Panc1 (cell line): Measurements from ENCODE around the gene GPHN. TPM values are rescaled to one million over a fixed set of nuclear protein-coding genes. Genes with fewer than 3 reads are reported as not detected.

Source experiments
- ATAC-seq: fragments of 200-7000 bp; cut with Tn5 transposase; 2 replicates; pipeline ENCODE4 v1.9.1; 2020; ENCODE audit warnings: mild to moderate bottlenecking, moderate library complexity
- BruUV-seq: library from RNA; stranded (reverse); fragments of 400-500 nt; replicated peaks from 2 replicates; lab custom pipeline; 2021; lab: Mats Ljungman, UMichigan
- CTCF ChIA-PET: fragments of 300-600 bp; sonication (Branson Sonifier 250); formaldehyde crosslinking; loops from one replicate; lab custom pipeline; 2022; ENCODE audit warnings: antibody characterized with exemption; lab: Charles Lee
- POLR2A ChIA-PET: fragments of 300-600 bp; sonication (Branson Sonifier 250); formaldehyde crosslinking; loops from one replicate; lab custom pipeline; 2022; ENCODE audit warnings: antibody characterized with exemption; lab: Charles Lee
- DNase-seq: peaks from one replicate; pipeline ENCODE4 v3.0.0-alpha.2; 2010; ENCODE audit warnings: low read depth, low spot score
- H3K27ac ChIP-seq: 2 replicates; pipeline ENCODE4 v1.5.1; 2011; ENCODE audit warnings: mild to moderate bottlenecking, low read length, inconsistent platforms
- H3K27me3 ChIP-seq: fragments of 200-500 bp; sonication (Bioruptor generic); 2 replicates; pipeline ENCODE4 v1.6.0; 2014; ENCODE audit warnings: low read length, inconsistent platforms; ENCODE audit not compliant: control insufficient read depth, insufficient read depth
- H3K36me3 ChIP-seq: fragments of 200-500 bp; sonication (Bioruptor generic); 2 replicates; pipeline ENCODE4 v1.5.1; 2014; ENCODE audit warnings: inconsistent platforms, mild to moderate bottlenecking, low read length, moderate library complexity; ENCODE audit not compliant: control insufficient read depth, insufficient read depth
- H3K4me1 ChIP-seq: 2 replicates; pipeline ENCODE4 v1.5.1; 2011; ENCODE audit warnings: inconsistent platforms, mild to moderate bottlenecking, low read length, moderate library complexity; ENCODE audit not compliant: control insufficient read depth, insufficient read depth
- H3K4me3 ChIP-seq, 2 experiments: 2 replicates each; pipeline ENCODE4 v1.5.1; 2011 to 2012; ENCODE audit warnings: low read depth in 2 of 2, low read length in 2 of 2, mild to moderate bottlenecking in 2 of 2, inconsistent platforms in 1 of 2, moderate library complexity in 1 of 2
- H3K9me3 ChIP-seq: fragments of 200-500 bp; sonication (Bioruptor generic); 2 replicates; pipeline ENCODE4 v1.5.1; 2014; ENCODE audit warnings: low read depth, mild to moderate bottlenecking, inconsistent platforms, low read length, moderate library complexity; ENCODE audit not compliant: control insufficient read depth, insufficient read depth
- CTCF ChIP-seq: fragments of 450-650 bp; IDR thresholded peaks from 2 replicates; pipeline ENCODE4 v1.5.1; 2017; ENCODE audit warnings: mild to moderate bottlenecking
- POLR2AphosphoS5 ChIP-seq: IDR thresholded peaks from 2 replicates; pipeline ENCODE4 v1.6.1; 2012; ENCODE audit warnings: mild to moderate bottlenecking, low read depth, low read length, moderate library complexity
- SIN3A ChIP-seq: IDR thresholded peaks from 2 replicates; pipeline ENCODE4 v1.6.1; 2012; ENCODE audit warnings: low read depth, mild to moderate bottlenecking, low read length, moderate library complexity, borderline replicate concordance; ENCODE audit not compliant: insufficient read depth
- TCF7L2 ChIP-seq: IDR thresholded peaks from 2 replicates; pipeline ENCODE4 v1.6.1; 2011; ENCODE audit warnings: mild to moderate bottlenecking, low read depth, low read length, inconsistent platforms
- in situ Hi-C: cut with HindIII; loops from 2 replicates; pipeline ENCODE4 v1.10.0; 2016; ENCODE audit warnings: low sequenced_read_pairs, low pct_unique_long_range_greater_than_20kb
- intact Hi-C: fragments of 100-400 bp; cut with micrococcal nuclease; formaldehyde crosslinking; loops from one replicate; pipeline ENCODE4 v1.10.0; 2022; ENCODE audit not compliant: unreplicated experiment
- total RNA-seq: library from RNA; stranded (reverse); gene quantifications from one replicate; pipeline ENCODE4 v1.2.1, GENCODE V29; 2021; ENCODE audit not compliant: unreplicated experiment
- TF ChIP-seq, protein P1 (sequence below), 2 experiments: IDR thresholded peaks; 2 replicates each; pipeline ENCODE4 v1.6.1; 2011 to 2012; ENCODE audit warnings: low read depth in 2 of 2, control low read depth in 1 of 2, low read length in 1 of 2, mild to moderate bottlenecking in 1 of 2, moderate library complexity in 1 of 2; ENCODE audit not compliant: insufficient read depth in 1 of 2

Gene GPHN
- total RNA-seq, 1 experiment from 2014 or later = 26.6 TPM

- POLR2A ChIA-PET = no interaction called here
- no peak overlapping the region for H3K4me3 ChIP-seq
- no TSS peak for BruUV-seq
- ATAC-seq = no peak
- no peaks in the 10 kb centered on the region for H3K9me3 ChIP-seq
- no peak for DNase-seq
- no peaks in the 10 kb centered on the region for H3K4me1 ChIP-seq
- CTCF ChIA-PET = no interaction called here
- H3K36me3 ChIP-seq = no peaks in the 10 kb centered on the region
- intact Hi-C loops (no loop called here), in situ Hi-C loops (no loop called here)
- no peaks in the 10 kb centered on the region for H3K27me3 ChIP-seq
- no peak overlapping the region for H3K27ac ChIP-seq
- TF ChIP-seq POLR2AphosphoS5 (no peak), CTCF (peak; percentile 13; the same call in 1 of the 2 replicates)
Observed at GRCh38 chr14:67151082-67151666, 643.2 kb downstream of the GPHN start.

- Histone ChIP-seq H3K4me3 (no peak overlapping the region), H3K4me1 (no peaks in the 10 kb centered on the region), H3K36me3 (no peaks in the 10 kb centered on the region; the same call in 1 of the 2 replicates), H3K9me3 (no peaks in the 10 kb centered on the region), H3K27ac (no peak overlapping the region), H3K27me3 (no peaks in the 10 kb centered on the region)
- DNase-seq (no peak), ATAC-seq (no peak)
- ChIA-PET POLR2A (interaction anchor here (0.6 kb wide), 3 partner anchors 31 to 453 kb away, joined by 3 to 6 read pairs (median 3); no protein-coding TSS in a partner anchor), CTCF (no interaction called here)
- no TSS peak for BruUV-seq
- intact Hi-C loops = no loop called here
- in situ Hi-C loops = no loop called here
- TF ChIP-seq SIN3A (no peak), TCF7L2 (no peak), CTCF (no peak), POLR2AphosphoS5 (no peak)
- TF ChIP-seq, protein P1, sequence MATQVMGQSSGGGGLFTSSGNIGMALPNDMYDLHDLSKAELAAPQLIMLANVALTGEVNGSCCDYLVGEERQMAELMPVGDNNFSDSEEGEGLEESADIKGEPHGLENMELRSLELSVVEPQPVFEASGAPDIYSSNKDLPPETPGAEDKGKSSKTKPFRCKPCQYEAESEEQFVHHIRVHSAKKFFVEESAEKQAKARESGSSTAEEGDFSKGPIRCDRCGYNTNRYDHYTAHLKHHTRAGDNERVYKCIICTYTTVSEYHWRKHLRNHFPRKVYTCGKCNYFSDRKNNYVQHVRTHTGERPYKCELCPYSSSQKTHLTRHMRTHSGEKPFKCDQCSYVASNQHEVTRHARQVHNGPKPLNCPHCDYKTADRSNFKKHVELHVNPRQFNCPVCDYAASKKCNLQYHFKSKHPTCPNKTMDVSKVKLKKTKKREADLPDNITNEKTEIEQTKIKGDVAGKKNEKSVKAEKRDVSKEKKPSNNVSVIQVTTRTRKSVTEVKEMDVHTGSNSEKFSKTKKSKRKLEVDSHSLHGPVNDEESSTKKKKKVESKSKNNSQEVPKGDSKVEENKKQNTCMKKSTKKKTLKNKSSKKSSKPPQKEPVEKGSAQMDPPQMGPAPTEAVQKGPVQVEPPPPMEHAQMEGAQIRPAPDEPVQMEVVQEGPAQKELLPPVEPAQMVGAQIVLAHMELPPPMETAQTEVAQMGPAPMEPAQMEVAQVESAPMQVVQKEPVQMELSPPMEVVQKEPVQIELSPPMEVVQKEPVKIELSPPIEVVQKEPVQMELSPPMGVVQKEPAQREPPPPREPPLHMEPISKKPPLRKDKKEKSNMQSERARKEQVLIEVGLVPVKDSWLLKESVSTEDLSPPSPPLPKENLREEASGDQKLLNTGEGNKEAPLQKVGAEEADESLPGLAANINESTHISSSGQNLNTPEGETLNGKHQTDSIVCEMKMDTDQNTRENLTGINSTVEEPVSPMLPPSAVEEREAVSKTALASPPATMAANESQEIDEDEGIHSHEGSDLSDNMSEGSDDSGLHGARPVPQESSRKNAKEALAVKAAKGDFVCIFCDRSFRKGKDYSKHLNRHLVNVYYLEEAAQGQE (IDR thresholded peaks at IDR 0.05; ENCODE audit: insufficient read depth in 1 of 2, low read depth in 2 of 2, low read length in 1 of 2) = no peak
Observed at GRCh38 chr14:67158566-67158965, 650.6 kb downstream of the GPHN start.
